ENCODE measurements around the gene L3MBTL1.
"Not testable (repeated sequence)": the region's sequence is repeated elsewhere in the genome, so short reads cannot be mapped to it uniquely, and the experiment has no call there.

L3MBTL1 gene

DNA sequence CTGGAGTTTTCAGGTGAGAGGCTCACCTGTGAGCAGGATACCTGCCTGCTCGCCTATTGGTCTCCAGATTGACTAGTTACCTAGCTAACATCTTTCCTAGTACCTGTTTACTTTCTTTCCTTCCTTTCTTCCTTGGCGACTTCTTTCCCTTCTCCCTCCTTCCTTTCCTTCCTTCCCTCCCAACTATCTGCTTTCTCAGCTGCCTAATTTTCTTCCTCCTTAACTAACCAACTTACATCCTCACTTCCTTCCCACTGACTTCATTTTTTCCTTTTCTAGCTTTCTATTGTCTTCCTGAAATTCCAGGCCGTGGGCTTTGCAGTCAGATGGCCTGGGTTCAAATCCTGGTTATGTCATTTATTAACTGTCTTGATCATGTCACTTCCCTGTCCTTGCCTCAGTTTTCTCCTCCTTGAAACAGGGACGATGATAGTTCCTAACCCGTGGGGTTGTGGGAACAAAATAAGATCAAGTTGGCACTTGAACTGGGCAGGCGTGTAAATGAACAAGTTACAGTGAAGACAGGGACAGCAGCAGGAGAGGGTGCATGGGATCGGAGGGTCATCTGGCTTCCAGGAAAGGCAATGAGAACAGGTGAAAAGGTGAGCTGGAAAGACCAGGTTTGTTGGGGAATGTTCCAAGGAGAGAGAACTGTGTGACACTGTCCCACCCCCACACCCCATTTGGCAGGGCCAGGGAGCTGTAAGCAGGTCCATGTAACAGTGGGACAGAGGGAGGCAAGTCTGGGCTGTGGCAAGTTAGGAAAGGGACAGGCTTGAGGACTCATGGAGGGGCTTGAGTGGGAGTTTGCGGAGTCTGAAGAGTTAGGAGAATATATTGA is 51.9 kb downstream of the L3MBTL1 start:
- no peak for DNase-seq (ENCODE audit: low read depth in 2 of 2)

DNA sequence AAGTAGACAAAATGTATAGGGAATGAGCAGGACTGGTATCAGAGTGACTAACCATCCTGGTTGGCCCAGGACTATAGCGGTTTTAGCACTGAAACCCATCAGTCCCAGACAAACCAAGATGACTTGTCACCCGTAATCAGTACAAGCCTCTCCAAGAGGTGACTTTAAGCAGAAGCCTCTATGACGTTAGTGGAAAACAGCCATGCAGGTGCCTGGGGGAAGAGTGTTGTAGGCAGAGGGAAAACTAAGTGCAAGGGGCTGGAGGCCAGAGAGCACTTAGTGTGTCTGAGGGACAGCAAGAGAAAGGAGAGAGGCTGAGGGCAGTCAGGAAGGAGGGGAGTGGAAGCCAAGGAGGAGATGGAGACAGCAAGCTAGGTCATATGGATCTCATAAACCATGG is 53.5 kb downstream of the L3MBTL1 start:
- no peak for DNase-seq (ENCODE audit: low read depth in 2 of 2)

DNA sequence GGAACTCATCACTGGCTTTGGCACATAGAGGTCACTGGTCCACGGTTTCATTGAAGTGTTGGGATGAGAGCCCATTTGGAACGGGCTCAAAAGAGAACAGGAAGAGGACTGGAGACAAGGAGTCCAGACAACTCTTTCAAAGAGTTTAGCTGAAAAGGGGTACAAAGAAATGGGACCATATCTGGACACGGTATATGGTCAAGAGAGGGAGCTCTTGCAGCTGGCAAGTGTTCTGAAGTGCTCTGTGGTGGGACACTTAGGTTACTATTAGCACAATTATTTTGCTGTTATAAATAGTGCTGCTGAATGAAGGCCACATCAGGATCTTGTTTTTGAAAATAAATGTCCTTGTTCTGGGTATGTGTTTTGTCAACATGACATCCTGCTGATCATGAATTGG is 55.9 kb downstream of the L3MBTL1 start:
- DNase-seq (ENCODE audit: low read depth in 2 of 2) = no peak

DNA sequence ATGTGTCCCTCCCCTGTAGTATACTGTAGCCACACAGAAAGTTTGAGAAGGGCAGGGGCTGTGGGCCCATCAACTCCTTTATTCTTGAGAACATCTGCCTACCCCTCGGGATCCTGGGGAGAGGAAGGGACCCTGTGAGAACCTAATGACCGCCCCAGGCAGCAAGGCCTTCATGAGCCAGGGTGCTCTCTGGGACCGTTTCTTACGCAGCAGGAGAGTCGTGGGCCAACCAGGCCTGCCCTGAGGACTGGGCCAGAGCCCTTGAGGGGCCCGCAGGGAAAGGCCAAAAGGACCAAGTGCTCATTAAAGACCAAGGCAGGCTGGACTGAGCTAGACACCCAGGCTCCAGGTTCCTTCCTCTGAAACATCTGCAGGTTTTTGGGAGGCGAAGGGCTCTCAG is 56.5 kb downstream of the L3MBTL1 start:
- no peak for DNase-seq (ENCODE audit: low read depth in 2 of 2)

DNA sequence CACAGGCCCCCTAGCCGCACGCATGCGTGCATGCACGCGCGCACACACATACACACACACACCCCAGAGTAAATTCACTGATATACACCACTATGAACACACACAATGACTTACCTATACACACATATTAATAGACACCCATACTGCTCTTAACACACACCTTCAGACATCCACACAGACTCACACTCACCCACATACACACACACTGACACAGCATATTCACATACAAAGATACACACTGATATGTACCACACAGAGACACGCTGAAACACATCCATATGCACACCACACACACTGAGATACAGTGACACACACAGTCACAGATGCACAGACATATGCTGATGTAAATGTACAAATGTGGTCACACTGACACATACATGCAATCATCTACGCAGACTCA is 57.0 kb downstream of the L3MBTL1 start:
- DNase-seq (ENCODE audit: low read depth in 2 of 2) = no peak

DNA sequence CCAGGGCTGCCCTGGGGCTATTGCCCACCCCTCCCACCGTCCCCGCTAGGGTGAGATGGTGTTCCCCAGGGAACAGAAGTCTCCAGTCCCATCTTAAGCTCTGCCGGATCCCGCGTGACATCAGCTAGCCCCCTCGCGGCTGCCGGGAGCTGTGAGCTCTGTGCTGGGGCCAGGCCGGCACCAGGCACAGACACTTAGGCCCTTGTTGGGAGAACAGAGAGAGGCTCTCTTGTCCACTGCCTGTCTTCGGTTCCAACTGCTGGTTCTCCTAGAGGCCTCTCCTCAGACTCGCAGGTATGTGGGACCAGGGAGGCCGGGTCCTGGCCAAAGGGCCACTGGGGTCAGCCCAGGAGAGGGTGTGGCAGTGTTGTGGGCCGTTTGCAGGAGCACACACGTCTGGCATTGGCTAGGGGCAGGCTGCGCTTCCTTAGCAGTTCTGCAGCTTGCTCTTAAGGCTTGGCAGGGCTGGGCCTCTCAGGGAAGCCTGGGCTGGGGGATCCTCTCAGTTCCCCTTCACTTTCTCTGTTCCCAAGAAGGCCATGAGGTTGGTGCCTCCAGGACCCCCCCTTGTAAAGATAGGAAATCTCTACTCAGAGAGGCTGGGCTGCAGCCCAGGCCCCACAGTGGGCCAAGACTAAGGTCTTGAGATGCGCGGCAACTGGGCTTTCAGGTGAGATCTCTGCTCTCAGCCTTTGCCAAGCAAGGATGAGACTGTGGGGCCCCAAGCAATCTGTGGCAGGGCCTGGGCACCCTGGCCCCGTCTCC is 57.7 kb downstream of the L3MBTL1 start:
- no peak for DNase-seq (ENCODE audit: low read depth in 2 of 2)

DNA sequence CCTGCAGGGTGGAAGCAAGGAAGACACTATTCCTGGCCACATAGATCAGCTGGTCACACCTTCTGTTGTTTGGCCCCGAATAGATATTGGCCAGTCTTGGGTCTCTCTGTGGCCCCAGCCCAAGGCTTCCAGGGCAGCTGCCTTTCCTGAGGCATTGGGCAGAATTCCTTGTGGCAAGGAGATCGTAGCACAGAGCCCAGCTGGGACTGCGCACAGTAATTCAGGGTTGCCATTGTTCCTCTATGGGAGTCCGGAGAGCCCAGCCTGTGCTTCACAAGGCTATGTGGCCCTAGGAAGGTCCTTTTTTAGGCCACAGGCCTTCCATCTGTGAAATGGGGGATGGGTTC is 58.2 kb downstream of the L3MBTL1 start:
- no peak for DNase-seq (ENCODE audit: low read depth in 2 of 2)

DNA sequence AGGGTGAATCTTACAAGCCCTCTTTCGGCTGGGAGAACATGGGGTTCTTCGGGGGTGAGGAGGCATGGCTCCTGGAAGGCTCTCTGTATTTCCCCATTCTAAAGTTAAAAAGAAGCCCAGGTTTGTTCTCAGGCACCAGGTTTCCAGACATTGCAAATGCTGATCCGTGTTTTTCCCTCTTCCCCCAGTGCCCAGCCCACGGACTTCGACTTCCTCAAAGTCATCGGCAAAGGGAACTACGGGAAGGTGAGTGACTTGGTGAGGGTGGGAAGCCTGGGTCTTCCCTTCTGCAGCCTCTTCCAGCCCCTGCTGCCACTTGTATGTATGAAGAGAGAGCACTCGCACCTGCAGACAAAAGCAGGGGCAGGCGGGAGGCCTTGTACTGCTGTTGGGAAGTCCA is 60.0 kb downstream of the L3MBTL1 start:
- no peak for DNase-seq (ENCODE audit: low read depth in 2 of 2)

DNA sequence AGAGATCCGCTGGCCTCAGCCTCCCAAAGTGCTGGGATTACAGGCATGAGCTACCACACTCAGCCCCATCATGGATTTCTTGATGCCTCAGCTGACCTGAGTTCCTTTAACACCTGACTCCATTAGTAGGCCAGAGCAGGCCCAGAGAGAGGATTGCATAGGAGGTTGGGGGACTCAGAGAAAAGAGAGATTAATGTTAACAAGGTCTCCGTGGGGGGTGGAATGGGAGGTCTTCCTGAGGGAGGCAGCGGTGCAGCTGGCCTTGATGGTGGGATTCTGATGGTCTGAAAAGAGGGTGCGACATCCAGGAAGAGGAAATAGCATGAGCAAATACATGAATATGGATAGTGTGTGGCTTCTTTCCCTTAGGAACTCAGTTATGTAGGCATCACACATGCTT is 61.2 kb downstream of the L3MBTL1 start:
- DNase-seq (ENCODE audit: low read depth in 2 of 2) = no peak

DNA sequence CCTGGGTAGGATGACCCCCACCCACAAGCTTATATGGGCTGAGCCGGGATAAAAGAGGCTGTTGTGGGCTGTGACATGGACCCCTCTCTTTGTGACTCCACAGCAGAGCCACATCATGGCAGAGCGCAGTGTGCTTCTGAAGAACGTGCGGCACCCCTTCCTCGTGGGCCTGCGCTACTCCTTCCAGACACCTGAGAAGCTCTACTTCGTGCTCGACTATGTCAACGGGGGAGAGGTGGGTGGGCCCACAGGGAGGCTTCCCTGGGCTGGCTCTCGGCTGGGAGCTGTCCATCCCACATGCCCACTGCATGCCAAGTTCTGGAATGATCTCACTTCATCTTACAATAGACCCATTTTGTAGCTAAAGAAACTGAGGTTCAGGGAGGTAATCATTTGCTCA is 61.8 kb downstream of the L3MBTL1 start:
- DNase-seq (ENCODE audit: low read depth in 2 of 2) = no peak

DNA sequence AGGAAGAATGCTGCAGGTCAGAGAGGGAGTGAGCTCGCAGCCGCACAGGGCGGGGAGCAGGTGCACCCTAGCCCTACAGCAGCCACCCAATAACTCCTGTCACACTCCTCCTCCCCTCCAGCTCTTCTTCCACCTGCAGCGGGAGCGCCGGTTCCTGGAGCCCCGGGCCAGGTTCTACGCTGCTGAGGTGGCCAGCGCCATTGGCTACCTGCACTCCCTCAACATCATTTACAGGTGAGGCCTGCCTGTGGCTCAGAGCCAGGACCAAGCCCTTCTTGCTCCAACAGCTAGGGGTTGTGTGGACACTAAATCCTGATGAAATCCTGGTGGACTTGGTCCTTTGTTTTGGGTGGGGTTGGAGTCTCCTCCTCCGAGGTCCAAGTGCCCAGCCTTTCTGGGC is 63.0 kb downstream of the L3MBTL1 start:
- no peak for DNase-seq (ENCODE audit: low read depth in 2 of 2)

DNA sequence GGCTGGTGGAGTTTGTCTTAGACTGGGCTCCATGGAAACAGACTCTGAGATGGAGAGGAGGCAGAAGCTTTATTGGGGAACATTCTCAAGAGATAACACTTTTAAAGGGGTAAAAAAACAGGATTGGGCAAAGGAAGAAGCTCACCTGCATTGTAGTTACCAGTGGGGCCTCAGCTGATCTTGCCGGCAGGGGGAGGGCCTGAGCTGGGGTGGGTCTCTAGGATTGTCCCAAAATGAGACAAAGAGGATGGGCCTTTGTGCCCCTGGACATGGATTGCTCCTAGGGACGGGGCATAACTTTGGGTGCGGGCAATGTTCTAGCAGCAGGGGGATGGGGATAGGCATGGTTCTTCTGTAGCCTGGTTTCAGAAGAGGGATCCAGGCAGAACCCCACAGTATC is 63.8 kb downstream of the L3MBTL1 start:
- DNase-seq (ENCODE audit: low read depth in 2 of 2) = no peak

DNA sequence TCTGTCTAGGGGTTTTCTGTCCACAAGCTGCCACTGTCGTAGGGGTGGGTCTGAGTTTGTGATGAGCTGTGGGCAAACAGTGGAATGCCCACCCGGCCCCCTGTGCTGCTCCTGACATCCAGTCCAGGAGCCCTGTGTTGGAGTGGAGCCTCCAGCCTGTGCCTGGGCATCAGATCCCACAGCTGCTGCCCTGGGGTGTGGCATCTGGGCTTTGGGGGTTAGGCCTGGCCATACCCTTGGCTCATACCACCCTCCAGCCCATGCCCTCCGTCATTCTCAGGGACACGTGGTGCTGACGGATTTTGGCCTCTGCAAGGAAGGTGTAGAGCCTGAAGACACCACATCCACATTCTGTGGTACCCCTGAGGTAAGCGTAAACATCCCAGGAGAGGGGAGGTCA is 64.3 kb downstream of the L3MBTL1 start:
- DNase-seq (ENCODE audit: low read depth in 2 of 2) = no peak

DNA sequence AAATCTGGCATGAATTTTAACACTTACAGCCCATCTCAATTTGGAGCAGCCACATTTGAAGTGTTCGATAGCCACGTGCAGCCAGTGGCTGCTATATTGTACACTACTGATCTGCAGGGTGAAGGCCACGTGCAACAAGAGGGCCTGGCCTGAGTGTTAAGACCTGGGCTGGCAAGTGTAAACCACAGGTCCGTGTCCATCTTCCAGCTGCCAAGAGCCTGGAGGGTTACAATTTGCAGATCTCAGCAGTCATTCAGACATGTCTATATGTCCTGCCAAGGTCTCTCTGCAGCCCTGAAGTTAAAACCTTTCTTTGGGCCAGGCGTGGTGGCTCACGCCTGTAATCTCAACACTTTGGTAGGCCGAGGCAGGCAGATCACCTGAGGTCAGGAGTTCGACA is 65.4 kb downstream of the L3MBTL1 start:
- DNase-seq (ENCODE audit: low read depth in 2 of 2) = no peak

DNA sequence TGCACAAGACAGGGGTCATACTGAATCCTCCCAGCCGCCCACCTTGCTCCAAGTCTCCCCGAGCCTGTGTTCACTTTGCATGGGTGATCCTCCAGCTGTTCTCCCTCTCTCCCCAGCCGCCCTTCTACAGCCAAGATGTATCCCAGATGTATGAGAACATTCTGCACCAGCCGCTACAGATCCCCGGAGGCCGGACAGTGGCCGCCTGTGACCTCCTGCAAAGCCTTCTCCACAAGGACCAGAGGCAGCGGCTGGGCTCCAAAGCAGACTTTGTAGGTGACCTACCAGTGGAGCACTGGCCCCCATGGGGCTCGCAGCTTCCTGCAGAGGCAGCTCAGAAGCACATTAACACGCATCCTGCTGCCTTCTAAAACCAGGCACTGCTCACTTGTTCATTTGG is 68.6 kb downstream of the L3MBTL1 start:
- no peak for DNase-seq (ENCODE audit: low read depth in 2 of 2)

DNA sequence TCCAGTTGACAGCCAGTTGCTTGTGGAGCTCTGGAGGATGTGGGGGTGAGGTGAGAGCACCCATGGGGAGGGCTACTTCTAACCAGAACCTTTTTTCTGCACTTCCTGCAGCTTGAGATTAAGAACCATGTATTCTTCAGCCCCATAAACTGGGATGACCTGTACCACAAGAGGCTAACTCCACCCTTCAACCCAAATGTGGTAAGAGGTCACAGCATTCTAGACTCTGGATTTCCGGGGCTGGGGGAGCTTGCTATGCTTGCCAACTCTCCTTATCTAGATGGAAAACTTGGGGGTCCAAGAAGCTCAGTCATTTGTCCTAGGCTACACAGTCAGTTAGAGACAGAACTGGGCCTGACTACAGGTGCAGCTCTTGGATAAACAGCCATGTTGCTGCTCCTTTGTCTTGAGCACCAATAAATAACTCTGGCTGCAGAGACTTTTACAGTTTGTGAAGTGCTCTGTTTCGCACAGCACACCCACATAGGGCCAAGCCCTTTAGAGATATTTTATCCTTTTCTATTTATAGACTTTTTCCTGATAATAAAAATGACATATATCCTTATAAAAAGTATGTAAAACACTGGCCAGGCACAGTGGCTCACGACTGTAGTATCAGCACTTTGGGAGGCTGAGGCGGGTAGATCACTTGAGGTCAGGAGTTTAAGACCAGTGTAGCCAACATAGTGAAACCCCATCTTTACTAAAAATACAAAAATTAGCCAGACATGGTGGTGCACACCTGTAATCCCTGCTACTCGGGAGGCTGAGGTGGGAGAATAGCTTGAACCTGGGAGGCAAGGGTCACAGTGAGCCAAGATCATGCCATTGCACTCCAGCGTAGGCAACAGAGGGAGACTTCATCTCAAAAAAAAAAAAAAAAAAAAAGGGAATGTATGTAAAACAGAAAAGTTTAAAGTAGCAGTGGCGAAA is 72.6 kb downstream of the L3MBTL1 start:
- no peak for DNase-seq (ENCODE audit: low read depth in 2 of 2)

DNA sequence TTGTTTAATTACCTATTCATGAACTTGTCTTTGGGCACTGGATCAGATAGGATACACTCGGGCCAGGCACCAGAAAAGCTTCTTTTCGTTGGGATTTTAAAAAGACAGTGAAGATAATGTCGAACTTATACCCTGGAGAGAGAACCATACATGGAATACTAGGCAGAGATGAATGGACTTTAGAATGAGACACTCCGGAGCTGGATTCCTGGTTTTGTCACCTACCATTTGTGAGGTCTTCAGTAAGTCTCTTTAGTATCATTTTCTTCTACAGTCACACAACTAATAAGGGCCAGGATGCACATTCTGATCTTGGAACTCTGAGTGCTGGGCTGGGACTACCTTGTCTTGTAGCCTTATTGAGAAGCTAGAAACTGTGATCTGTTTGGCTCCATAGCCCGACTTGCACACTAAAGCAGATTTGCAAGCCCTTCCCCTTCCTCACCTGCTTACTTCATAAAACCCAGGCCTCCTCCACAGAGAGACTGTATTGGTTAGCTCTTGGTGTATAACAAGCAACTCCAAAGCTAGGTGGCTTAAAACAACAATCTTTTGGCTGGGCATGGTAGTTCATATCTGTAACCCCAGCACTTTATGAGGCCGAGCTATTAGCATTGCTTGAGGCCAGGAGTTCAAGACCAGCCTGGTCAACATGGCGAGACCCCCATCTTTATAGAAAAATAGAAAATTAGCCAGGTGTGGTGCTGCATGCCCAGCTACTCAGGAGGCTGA is 75.8 kb downstream of the L3MBTL1 start:
- no peak for DNase-seq (ENCODE audit: low read depth in 2 of 2)

DNA sequence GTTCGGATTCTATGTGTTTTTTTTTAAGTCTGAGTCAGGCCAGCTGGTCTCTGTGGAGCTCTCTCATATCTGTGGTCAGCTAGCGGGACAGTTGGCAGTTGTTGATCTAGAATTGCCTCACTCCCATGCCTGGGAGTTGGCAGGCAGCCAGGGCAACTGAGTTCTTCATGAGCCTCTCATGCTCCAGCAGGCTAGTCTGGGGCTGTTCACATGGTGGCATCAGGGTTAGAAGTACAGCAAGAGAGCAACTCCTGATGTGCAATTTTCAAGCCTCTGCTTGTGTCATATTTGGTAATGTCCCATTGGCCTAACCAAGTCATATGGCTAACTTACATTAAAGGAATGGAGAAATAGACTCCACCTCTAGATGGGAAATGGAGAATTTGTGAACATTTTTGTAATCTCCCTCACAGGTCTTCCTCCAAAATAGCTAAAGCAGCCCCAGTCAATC is 76.5 kb downstream of the L3MBTL1 start:
- DNase-seq (ENCODE audit: low read depth in 2 of 2) = no peak

DNA sequence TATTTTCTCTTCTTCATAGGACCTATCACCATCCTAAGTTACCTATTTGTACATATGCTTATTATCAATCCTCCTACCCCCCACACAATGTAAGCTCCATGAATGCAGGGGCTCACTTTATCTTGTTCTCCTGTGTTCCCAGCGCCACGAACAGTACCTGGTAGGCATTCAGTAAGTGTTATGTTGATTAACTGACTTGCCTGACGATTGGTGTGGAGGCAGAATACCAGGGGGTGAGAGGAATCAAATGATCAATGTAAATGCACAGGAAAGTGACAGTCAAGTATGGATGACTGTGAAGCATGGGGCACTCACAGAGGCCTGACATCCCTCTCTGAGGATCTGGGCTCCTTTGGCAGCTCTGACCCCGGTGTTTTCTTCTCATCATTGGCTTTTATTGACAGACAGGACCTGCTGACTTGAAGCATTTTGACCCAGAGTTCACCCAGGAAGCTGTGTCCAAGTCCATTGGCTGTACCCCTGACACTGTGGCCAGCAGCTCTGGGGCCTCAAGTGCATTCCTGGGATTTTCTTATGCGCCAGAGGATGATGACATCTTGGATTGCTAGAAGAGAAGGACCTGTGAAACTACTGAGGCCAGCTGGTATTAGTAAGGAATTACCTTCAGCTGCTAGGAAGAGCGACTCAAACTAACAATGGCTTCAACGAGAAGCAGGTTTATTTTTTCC is 77.1 kb downstream of the L3MBTL1 start:
- DNase-seq (ENCODE audit: low read depth in 2 of 2) = no peak

DNA sequence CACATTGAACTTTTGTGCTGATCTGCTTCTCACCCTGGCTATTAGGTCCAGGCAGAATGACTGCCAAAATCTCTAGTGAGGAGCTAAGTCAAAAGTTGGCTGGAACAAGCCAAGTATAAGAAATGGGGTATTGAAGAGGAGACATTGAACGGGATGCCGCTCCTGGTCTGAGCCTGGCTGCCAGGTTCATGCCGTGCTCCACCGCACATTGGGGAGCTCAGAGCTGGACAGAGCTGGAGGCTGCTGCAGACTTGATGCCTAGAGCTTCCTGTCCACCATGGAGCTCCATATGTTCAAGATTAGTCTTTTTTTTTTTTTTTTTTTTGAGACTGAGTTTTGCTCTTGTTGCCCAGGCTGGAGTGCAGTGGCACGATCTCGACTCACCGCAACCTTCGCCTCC is 79.1 kb downstream of the L3MBTL1 start:
- DNase-seq (ENCODE audit: low read depth in 2 of 2) = no peak

DNA sequence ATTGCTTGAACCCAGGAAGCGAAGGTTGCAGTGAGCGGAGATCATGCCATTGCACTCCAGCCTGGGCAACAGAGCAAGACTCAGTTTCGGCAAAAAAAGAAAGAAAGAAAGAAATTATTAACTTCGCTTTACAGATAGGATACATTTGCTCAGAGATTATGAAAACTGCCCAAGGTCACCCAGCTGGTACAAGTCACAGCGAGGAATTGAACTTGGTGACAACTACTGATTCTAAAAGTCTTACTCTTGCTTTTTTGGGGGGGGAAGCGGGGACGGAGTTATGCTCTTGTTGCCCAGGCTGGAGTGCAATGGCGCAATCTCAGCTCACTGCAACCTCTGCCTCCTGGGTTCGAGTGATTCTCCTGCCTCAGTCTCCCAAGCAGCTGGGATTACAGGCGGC is 81.0 kb downstream of the L3MBTL1 start:
- not testable (repeated sequence) for DNase-seq (ENCODE audit: low read depth in 2 of 2)
